HepG2 (cell line): ENCODE results near the gene PLPPR3. TPM values are rescaled to one million over a fixed set of nuclear protein-coding genes. Genes with fewer than 3 reads are reported as not detected.

Source experiments
- ADNP ChIP-seq: sonication (generic); formaldehyde crosslinking; IDR thresholded peaks from 2 replicates; pipeline ENCODE4 v1.4.0; 2020; ENCODE audit warnings: missing genetic modification reagents
- CREB1 ChIP-seq, 2 experiments: fragments of 450-650 bp in 1 of 2; IDR thresholded peaks; 2 replicates each; pipeline ENCODE4 v1.6.1; 2016 to 2017; ENCODE audit warnings: control low read depth in 1 of 2, mild to moderate bottlenecking in 1 of 2, missing compliant biosample characterization in 1 of 2, missing genetic modification characterization in 1 of 2
- CSRNP1 ChIP-seq: sonication (generic); formaldehyde crosslinking; IDR thresholded peaks from 2 replicates; pipeline ENCODE4 v1.8.1; 2023; ENCODE audit warnings: mild to moderate bottlenecking, missing genetic modification reagents
- GPN1 ChIP-seq: sonication (generic); formaldehyde crosslinking; IDR thresholded peaks from 2 replicates; pipeline ENCODE4 v1.5.1; 2020; ENCODE audit warnings: missing genetic modification reagents, borderline replicate concordance
- HNF1B ChIP-seq: sonication (generic); formaldehyde crosslinking; IDR thresholded peaks from 2 replicates; pipeline ENCODE4 v1.5.1; 2020; ENCODE audit warnings: mild to moderate bottlenecking, moderate library complexity, missing genetic modification reagents
- JARID2 ChIP-seq: sonication (generic); formaldehyde crosslinking; IDR thresholded peaks from 2 replicates; pipeline ENCODE4 v1.8.1; 2023; ENCODE audit warnings: missing genetic modification reagents, inconsistent platforms; ENCODE audit not compliant: insufficient replicate concordance
- NAIF1 ChIP-seq: sonication (generic); formaldehyde crosslinking; IDR thresholded peaks from 2 replicates; pipeline ENCODE4 v1.5.0; 2020; ENCODE audit warnings: mild to moderate bottlenecking, missing genetic modification reagents, borderline replicate concordance
- PAF1 ChIP-seq: IDR thresholded peaks from 2 replicates; pipeline ENCODE4 v1.6.1; 2016; ENCODE audit warnings: missing genetic modification reagents, missing compliant biosample characterization
- PAX8 ChIP-seq: sonication (generic); formaldehyde crosslinking; IDR thresholded peaks from 2 replicates; pipeline ENCODE4 v1.8.0; 2022; ENCODE audit warnings: mild to moderate bottlenecking, missing genetic modification reagents, borderline replicate concordance
- POGK ChIP-seq: sonication (generic); formaldehyde crosslinking; conservative IDR thresholded peaks from 2 replicates; pipeline ENCODE4 v1.8.0; 2022; ENCODE audit warnings: mild to moderate bottlenecking, moderate library complexity, missing genetic modification reagents
- U2AF2 ChIP-seq: fragments of 200-400 bp; formaldehyde crosslinking; IDR thresholded peaks from 2 replicates; pipeline ENCODE4 v1.6.1; 2017; ENCODE audit warnings: low read depth, mild to moderate bottlenecking, low read length
- ZBTB26 ChIP-seq: IDR thresholded peaks from 2 replicates; pipeline ENCODE4 v1.6.1; 2016; ENCODE audit warnings: missing compliant biosample characterization, missing genetic modification reagents, borderline replicate concordance
- ZC3H13 ChIP-seq: sonication (generic); formaldehyde crosslinking; IDR thresholded peaks from 2 replicates; pipeline ENCODE4 v1.8.1; 2023; ENCODE audit warnings: mild to moderate bottlenecking, missing genetic modification reagents, moderate library complexity
- ZFAT ChIP-seq: sonication (generic); formaldehyde crosslinking; conservative IDR thresholded peaks from 2 replicates; pipeline ENCODE4 v1.8.1; 2023; ENCODE audit warnings: missing genetic modification reagents, inconsistent platforms
- ZFP82 ChIP-seq: sonication (generic); formaldehyde crosslinking; IDR thresholded peaks from 2 replicates; pipeline ENCODE4 v1.5.1; 2020; ENCODE audit warnings: mild to moderate bottlenecking, missing genetic modification reagents, borderline replicate concordance
- ZNF10 ChIP-seq: sonication (generic); formaldehyde crosslinking; IDR thresholded peaks from 2 replicates; pipeline ENCODE4 v1.4.0; 2020; ENCODE audit warnings: mild to moderate bottlenecking, low read depth, missing genetic modification reagents, borderline replicate concordance
- ZNF224 ChIP-seq: sonication (generic); formaldehyde crosslinking; IDR thresholded peaks from 2 replicates; pipeline ENCODE4 v1.5.0; 2020; ENCODE audit warnings: mild to moderate bottlenecking, missing genetic modification reagents
- ZNF614 ChIP-seq: IDR thresholded peaks from 2 replicates; pipeline ENCODE4 v1.6.1; 2018; ENCODE audit warnings: missing biosample characterization, missing genetic modification reagents, inconsistent platforms, borderline replicate concordance
- ZNF670 ChIP-seq: sonication (generic); formaldehyde crosslinking; IDR thresholded peaks from 2 replicates; pipeline ENCODE4 v1.8.0; 2022; ENCODE audit warnings: mild to moderate bottlenecking, missing genetic modification reagents, borderline replicate concordance
- ZNF784 ChIP-seq: sonication (generic); formaldehyde crosslinking; IDR thresholded peaks from 2 replicates; pipeline ENCODE4 v1.5.1; 2020; ENCODE audit warnings: missing genetic modification reagents, mild to moderate bottlenecking, borderline replicate concordance
- ZSCAN21 ChIP-seq: sonication (generic); formaldehyde crosslinking; IDR thresholded peaks from 2 replicates; pipeline ENCODE4 v1.8.0; 2022; ENCODE audit warnings: mild to moderate bottlenecking, missing genetic modification reagents, moderate library complexity, borderline replicate concordance
- polyA plus RNA-seq, 8 experiments: library from polyadenylated mRNA; depleted of rRNA in 3 of 8; stranded (reverse) in 7 of 8; unstranded in 1 of 8; fragments of >200 nt; fragmentation: Illumina TruSeq in 4 of 8; extraction: Trizol in 4 of 8; gene quantifications; 2 replicates each; pipeline versions ENCODE4 v1.2.1 to v1.2.3, GENCODE V29; 2011 to 2016; ENCODE audit warnings: low read depth in 4 of 8, missing spikeins in 1 of 8, mixed read lengths in 1 of 8; ENCODE audit not compliant: insufficient read depth in 1 of 8
- total RNA-seq, 5 experiments: library from RNA; depleted of rRNA; stranded (reverse); fragments of >200 nt; fragmentation: Illumina TruSeq; extraction: Trizol; gene quantifications; 2 replicates each; pipeline ENCODE4 v1.2.3, GENCODE V29; 2016; ENCODE audit warnings: low read depth in 1 of 5

The PLPPR3 gene
- total and polyA plus RNA-seq, 2 of the 13 experiments (the other 11 are each of a cell fraction or from before 2014, with no cell fraction given) = 0.07 to 0.16 TPM

GRCh38 chr19:778910-779653 is 42.7 kb downstream of the PLPPR3 start (continued):
- TF ChIP-seq ZFAT = 0 out of 2 replicates have a peak, but pooled peaks have one; percentile 39
- TF ChIP-seq ZNF784 (CRISPR knock-in tag) = no peak
- TF ChIP-seq ZNF614 (CRISPR knock-in tag) = peak; percentile 80; the same call in 1 of the 2 replicates
- 0 out of 2 replicates have a peak, but pooled peaks have one; percentile 26 for TF ChIP-seq ZNF224
- TF ChIP-seq ADNP = peak; percentile 35; the same call in 1 of the 2 replicates
- TF ChIP-seq NAIF1 (CRISPR knock-in tag) = 0 out of 2 replicates have a peak, but pooled peaks have one; percentile 49
- TF ChIP-seq ZC3H13 (CRISPR knock-in tag) = no peak
- TF ChIP-seq JARID2 (CRISPR knock-in tag) = no peak
- TF ChIP-seq POGK (CRISPR knock-in tag) = 0 out of 2 replicates have a peak, but pooled peaks have one; percentile 47
- no peak for TF ChIP-seq ZNF10 (CRISPR knock-in tag)
- TF ChIP-seq PAX8 (CRISPR knock-in tag) = no peak
- peak; percentile 71; the same call in 1 of the 2 replicates for TF ChIP-seq ZBTB26
- TF ChIP-seq PAF1 = no peak
- TF ChIP-seq CSRNP1 (CRISPR knock-in tag) = peak; percentile 89; the same call in 1 of the 2 replicates
- peak; percentile 87; the same call in 1 of the 2 replicates for TF ChIP-seq HNF1B (CRISPR knock-in tag)
- TF ChIP-seq ZFP82 (CRISPR knock-in tag) = no peak
- no peak for TF ChIP-seq GPN1 (CRISPR knock-in tag)
- peak; percentile 62; the same call in 1 of the 2 replicates for TF ChIP-seq ZSCAN21 (CRISPR knock-in tag)
- no peak for TF ChIP-seq U2AF2
- no peak for TF ChIP-seq ZNF670 (CRISPR knock-in tag)
- TF ChIP-seq CREB1 (IDR thresholded peaks at IDR 0.05) = no peak
- TF ChIP-seq CREB1 (CRISPR knock-in tag; IDR thresholded peaks at IDR 0.05) = no peak
